Thymus (tissue), 11 donors: ENCODE results near the gene ANG. TPM values are rescaled to one million over a fixed set of nuclear protein-coding genes. Genes with fewer than 3 reads are reported as not detected.

Experiments used
- DNase-seq, 9 donors: peaks; one replicate each; pipeline ENCODE4 v3.0.0-alpha.2; 2013; ENCODE audit warnings: low spot score in 9 of 9, low read depth in 6 of 9, missing footprints in 1 of 9
- H3K27ac ChIP-seq, 2 donors: one replicate each; pipeline ENCODE4 v1.5.1; 2013; ENCODE audit warnings: control low read depth in 1 of 2, low read depth in 1 of 2, low read length in 1 of 2, mild to moderate bottlenecking in 1 of 2, moderate library complexity in 1 of 2
- H3K27me3 ChIP-seq, 2 donors: one replicate each; pipeline ENCODE4 v1.5.1; 2013; ENCODE audit warnings: low read length in 1 of 2; ENCODE audit not compliant: control insufficient read depth in 2 of 2, insufficient read depth in 1 of 2
- H3K36me3 ChIP-seq, 2 donors: one replicate each; pipeline ENCODE4 v1.5.1; 2013; ENCODE audit warnings: low read length in 1 of 2, mild to moderate bottlenecking in 1 of 2, moderate library complexity in 1 of 2; ENCODE audit not compliant: control insufficient read depth in 2 of 2, insufficient read depth in 2 of 2
- H3K4me1 ChIP-seq, 2 donors: one replicate each; pipeline ENCODE4 v1.5.1; 2013; ENCODE audit warnings: low read length in 2 of 2; ENCODE audit not compliant: control insufficient read depth in 2 of 2, insufficient read depth in 2 of 2
- H3K4me3 ChIP-seq, 2 donors: one replicate each; pipeline ENCODE4 v1.5.1; 2013; ENCODE audit warnings: low read length in 2 of 2, control low read depth in 1 of 2, mild to moderate bottlenecking in 1 of 2
- H3K9me3 ChIP-seq, 2 donors: one replicate each; pipeline ENCODE4 v1.5.1; 2013; ENCODE audit warnings: low read length in 1 of 2, mild to moderate bottlenecking in 1 of 2; ENCODE audit not compliant: control insufficient read depth in 2 of 2, insufficient read depth in 1 of 2
- WGBS: extraction: QIAGEN DNeasy Blood & Tissue Kit; methylation state at CpG from one replicate; pipeline ENCODE4 v1.1.7; 2013; 5-methylcytosine and 5-hydroxymethylcytosine counted together
- polyA plus RNA-seq: library from polyadenylated mRNA; stranded (reverse); fragments of 200-250 nt; gene quantifications from one replicate; pipeline ENCODE4 v1.2.3, GENCODE V29; 2013
- total RNA-seq: library from RNA; stranded (reverse); fragments of 120-200 nt; gene quantifications from one replicate; pipeline ENCODE4 v1.2.4, GENCODE V29; 2013
- donor health status: healthy.

The ANG gene
- total and polyA plus RNA-seq, 2 donors = 0.99 to 9.1 TPM

GRCh38 chr14:20743556-20743955, 55.0 kb downstream of the ANG start:
- no peak for DNase-seq

More at GRCh38 chr14:20743556-20743955, 55.0 kb downstream of the ANG start:
- Histone ChIP-seq H3K27ac (no peak overlapping the region), H3K36me3 (no peaks in the 10 kb centered on the region), H3K4me1 (no peaks in the 10 kb centered on the region), H3K27me3 (no peaks in the 10 kb centered on the region), H3K9me3 (no peaks in the 10 kb centered on the region), H3K4me3 (no peak overlapping the region)
- 96% methylated on average over 2 of the region's 2 CpGs for WGBS

Other genes starting within 250 kb of the ANG start
- 34.8 TPM for gene OSGEP, start 234.0 kb upstream of the ANG start, total RNA-seq
- 96.8 TPM for gene OSGEP, start 234.0 kb upstream of the ANG start, polyA plus RNA-seq
- 159 TPM for gene APEX1, start 233.5 kb upstream of the ANG start, total RNA-seq
- 128 TPM for gene APEX1, start 233.5 kb upstream of the ANG start, polyA plus RNA-seq
- 18.6 TPM for gene PIP4P1, start 227.3 kb upstream of the ANG start, total RNA-seq
- 53.2 TPM for gene PIP4P1, start 227.3 kb upstream of the ANG start, polyA plus RNA-seq
- 50.7 TPM for gene PNP, start 219.4 kb upstream of the ANG start, total RNA-seq
- 29.8 TPM for gene PNP, start 219.4 kb upstream of the ANG start, polyA plus RNA-seq
- 0.09 TPM for gene RNASE10, start 183.2 kb upstream of the ANG start, total RNA-seq
- 0.09 TPM for gene RNASE10, start 183.2 kb upstream of the ANG start, polyA plus RNA-seq
- gene RNASE9, start 127.7 kb upstream of the ANG start, total RNA-seq = not detected
- gene RNASE9, start 127.7 kb upstream of the ANG start, polyA plus RNA-seq = 0.02 TPM
- not detected for gene RNASE11, start 100.8 kb upstream of the ANG start, total RNA-seq
- gene RNASE11, start 100.8 kb upstream of the ANG start, polyA plus RNA-seq = 0.02 TPM
- not detected for gene RNASE12, start 97.4 kb upstream of the ANG start, total RNA-seq
- not detected for gene RNASE12, start 97.4 kb upstream of the ANG start, polyA plus RNA-seq
- gene OR6S1, start 47.1 kb upstream of the ANG start, total RNA-seq = not detected
- gene OR6S1, start 47.1 kb upstream of the ANG start, polyA plus RNA-seq = not detected
- gene RNASE4, start 4.2 kb upstream of the ANG start, total RNA-seq = 1.7 TPM
- 25.4 TPM for gene RNASE4, start 4.2 kb upstream of the ANG start, polyA plus RNA-seq
- not detected for gene EDDM3A, start 57.1 kb downstream of the ANG start, total RNA-seq
- 0.11 TPM for gene EDDM3A, start 57.1 kb downstream of the ANG start, polyA plus RNA-seq
- gene EDDM3B, start 79.6 kb downstream of the ANG start, total RNA-seq = 0.09 TPM
- 1.7 TPM for gene EDDM3B, start 79.6 kb downstream of the ANG start, polyA plus RNA-seq
- gene RNASE6, start 92.5 kb downstream of the ANG start, total RNA-seq = 31.3 TPM
- gene RNASE6, start 92.5 kb downstream of the ANG start, polyA plus RNA-seq = 87.1 TPM
- 200 TPM for gene RNASE1, start 114.1 kb downstream of the ANG start, total RNA-seq
- gene RNASE1, start 114.1 kb downstream of the ANG start, polyA plus RNA-seq = 491 TPM
- 26.7 TPM for gene RNASE3, start 202.6 kb downstream of the ANG start, total RNA-seq
- 1.2 TPM for gene RNASE3, start 202.6 kb downstream of the ANG start, polyA plus RNA-seq